ENCODE data around the gene LBH.

The LBH gene

DNA sequence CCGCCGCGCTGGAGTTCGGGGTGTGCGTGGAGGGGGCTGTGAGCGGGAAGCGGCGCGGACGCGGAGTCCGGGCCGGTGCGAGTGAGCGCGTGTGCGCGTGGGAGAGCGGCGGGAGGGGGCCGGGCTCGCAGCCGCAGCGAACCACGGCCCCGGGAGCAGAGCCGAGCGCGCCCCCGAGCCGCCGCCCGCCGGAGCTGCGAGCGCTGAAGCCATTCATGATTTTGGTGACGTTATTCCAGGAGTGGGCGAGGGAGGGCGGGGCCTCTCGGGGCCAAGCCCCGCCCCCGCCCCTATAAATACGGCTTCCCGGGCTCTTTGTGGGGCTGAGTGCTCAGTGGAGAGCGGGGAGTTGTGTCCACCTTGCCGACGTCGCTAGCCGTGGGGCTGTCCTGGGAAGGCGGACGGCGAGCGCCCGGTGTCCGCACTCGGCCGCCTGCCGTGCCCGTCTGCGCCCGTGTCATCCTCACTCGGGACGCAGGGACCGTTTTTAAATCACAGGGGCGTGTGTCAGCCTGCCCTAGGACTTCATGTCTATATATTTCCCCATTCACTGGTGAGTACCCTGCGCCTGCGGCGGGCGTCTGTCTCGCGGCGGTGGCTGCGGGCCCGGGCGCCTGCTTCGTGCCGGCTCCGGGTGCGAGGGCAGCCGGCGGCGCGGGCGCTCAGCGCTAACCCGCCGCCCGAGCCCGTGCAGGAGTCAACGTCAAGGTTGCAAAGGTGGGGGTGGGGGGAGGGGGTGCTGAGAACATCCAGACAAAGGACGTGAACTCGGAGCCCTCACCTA lies at the start of gene LBH:
TSS of gene LBH (plus strand) at position 323 of the 784 bp plus-strand sequence. CDS start at position 528, 205 bp downstream.
- DNase-seq, result peak; percentile 46

DNA sequence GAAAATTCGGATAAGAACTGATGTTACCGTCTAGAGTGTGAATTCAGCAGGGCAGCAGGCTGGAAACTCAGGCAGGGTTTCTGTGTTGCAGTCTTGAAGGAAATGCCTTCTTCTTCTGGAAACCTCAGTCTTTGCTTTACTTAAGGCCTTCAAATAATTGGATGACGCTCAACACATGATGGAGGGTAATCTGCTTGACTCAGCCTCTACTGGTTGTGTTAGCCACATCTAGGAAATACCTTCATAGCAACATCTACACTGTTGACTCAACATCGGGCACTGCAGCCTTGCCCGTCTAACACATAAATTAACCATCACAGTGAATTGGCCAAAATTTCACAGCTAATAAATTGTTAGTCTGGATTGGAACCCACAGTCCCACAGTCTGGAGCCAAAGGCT lies 47.3 kb upstream of the LBH start:
- no peak for DNase-seq

DNA sequence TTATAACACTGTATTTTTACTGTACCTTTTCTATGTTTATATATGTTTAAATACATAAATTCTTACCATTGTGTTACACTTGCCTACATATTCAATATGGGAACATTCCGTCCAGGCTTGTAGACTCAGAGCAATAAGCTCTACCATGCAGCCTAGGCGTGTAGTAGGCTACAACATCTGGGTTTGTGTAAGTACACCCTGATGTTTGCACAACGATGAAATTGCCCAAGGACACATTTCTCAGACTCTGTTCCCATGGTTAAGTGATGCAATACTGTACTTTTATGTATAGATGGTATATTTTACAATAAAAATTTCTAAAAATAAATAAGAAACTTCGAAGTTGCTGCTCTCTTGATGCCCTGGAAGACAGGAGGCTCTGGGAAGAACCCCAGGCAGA lies 46.2 kb upstream of the LBH start:
- DNase-seq, result no peak

DNA sequence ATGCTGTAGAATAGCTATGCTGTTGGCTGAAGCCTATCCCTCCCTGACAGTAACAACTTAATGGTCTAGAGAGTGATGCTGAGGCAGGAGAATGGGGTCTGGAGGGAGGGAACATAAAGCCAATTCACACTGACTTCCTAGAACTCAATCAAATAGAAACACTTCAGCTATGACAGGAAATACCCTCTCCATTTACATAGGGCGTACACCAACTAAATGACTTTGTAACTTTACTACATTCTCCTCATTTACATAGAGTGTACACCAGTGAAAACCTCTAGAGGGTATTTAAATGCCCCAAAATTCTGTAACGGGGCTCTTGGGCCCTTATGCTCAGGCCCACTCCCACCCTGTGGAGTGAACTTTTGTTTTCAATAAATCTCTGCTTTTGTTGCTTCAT lies 43.0 kb upstream of the LBH start:
- DNase-seq, result no peak

DNA sequence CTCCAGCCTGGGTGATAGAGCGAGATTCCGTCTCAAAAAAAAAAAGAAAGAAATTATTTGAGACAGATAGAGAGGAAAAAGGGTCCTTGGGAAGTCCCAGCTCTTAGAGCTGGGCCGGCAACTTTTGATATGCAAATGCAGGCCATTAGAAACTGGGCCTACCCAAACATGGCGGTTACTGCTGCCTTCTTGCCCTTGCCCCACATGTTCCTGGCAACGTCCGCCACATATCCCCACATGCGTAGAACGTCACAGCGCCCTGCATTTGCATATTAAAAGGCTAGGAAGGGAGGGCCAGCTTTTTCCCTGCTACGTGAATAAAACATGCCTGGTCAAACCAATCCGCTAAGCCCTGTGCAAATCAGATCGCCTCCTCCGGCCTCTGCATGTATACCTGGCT lies 40.7 kb upstream of the LBH start:
- DNase-seq, result no peak

DNA sequence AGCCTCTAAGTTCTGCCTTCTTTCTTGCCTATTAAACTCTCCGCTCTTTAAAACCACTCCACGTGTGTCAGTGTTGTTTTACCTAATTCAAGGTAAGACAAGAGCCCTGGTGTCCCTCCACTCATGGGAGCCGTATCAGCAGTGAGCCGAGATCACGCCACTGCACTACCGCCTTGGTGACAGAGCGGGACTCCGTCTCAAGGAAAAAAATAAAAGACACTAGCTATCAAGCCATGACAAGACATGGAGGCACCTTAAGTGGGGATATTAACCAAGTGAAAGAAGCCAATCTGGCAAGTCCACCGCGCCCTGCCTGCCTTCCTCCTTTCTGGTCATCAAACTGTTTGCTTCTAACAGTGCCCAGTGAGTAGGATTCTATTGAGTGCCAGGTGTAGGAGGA lies 40.2 kb upstream of the LBH start:
- DNase-seq, result no peak

DNA sequence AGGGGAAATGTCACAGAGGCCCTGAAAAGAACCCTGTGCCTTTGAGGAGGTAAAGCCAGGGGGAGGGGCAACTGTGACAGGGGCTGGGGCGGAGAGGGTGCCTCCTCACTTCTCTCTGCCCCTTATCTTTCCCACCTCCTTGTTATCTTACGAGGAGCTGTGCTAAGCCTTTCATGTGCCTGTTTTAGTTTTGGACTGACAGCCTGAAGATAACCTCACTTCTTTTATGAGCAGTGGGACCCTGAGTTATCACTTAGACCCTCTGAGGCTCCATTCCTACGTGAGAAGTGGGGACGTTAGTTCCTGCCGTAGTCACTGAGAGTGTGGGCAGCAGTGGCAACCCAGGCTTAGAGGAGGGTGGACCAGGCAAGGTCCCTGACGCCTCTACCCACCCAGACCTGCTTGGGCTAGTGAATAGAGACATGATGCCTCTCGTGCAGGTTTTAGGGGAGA lies 39.5 kb upstream of the LBH start:
- no peak for DNase-seq

DNA sequence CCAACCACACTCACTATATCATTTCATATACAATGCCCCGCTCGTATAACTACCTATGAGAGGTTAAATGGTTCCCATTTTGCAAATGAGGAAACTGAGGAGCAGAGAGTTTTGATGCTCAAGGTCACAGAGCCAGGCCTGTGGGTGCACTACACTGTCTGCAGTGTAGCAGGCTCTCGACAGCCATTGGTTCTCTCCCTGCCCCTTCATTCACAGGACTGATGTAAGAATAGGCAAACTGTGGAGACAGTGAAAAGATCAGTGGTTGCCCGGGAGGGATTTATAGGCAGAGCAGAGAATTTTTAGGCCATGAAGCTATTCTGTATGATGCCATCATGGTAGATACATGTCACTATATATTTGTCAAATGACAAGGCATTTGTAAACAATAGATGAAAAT lies 39.0 kb upstream of the LBH start:
- DNase-seq, result no peak

DNA sequence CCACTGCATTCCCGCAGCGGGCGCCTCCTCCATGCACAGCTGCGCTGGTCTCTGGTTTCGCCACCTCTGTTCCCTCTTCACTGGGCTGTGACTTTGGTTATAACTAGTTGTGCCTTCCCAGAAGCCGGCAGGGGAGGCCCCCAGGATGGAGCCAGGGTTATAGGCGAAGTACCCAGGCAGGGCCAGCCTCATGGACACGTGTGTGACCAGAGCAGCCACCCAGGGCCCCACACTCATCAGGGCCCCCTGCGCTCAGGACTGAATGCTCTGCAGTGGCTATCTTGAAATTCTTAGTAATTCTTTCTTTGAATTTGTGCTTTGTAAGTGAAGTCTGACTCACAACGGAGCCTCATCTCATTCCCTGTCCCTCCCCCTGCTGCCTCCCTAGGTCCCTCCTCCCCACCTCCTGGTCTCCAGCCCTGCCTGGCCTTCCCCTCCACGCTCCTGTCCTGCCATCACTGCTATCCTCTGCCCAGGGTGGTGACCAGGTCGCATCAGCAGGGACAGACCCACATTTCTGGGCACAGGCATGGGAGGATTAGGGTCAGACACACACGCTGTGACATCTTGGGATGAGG lies 38.1 kb upstream of the LBH start:
- DNase-seq, result no peak

DNA sequence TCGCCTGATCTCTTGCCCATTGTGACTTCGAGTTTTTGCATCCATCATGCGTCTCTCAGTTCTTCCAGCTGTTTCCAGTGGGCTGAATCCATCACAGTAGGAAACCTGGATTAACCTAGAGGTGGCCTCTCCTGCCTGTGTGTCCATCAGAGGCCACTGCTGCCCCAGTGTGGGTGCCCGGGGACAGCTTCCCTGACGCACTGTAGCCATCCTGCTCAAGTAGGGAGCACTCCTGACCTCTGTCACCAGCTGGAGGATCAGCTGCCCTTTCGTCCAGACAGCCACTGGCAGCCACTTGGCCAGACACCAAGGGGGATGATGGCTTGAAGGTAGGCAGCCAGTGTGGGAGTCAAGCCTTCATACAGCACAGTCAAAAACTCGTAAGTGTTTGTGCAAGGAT lies 36.9 kb upstream of the LBH start:
- DNase-seq, result no peak

DNA sequence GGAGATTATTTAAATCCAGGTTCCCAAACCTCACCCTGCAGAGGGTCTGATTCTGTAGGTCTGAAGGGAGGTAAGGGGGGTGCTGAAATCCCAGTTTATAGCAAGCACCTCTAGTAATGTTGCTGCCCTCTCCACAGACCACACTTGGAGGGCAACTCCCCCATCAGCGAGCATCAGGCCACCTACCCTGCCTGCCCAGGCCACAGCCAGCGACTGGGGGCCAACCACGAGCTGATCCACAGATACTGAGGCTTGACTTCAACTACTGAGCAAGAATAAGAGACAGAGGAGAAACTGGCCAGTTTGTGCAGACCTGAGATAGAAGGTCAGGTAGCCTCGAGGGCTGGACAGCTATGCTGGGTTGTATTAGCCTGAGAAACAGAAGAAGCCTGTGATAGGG lies 36.3 kb upstream of the LBH start:
- DNase-seq, result no peak

DNA sequence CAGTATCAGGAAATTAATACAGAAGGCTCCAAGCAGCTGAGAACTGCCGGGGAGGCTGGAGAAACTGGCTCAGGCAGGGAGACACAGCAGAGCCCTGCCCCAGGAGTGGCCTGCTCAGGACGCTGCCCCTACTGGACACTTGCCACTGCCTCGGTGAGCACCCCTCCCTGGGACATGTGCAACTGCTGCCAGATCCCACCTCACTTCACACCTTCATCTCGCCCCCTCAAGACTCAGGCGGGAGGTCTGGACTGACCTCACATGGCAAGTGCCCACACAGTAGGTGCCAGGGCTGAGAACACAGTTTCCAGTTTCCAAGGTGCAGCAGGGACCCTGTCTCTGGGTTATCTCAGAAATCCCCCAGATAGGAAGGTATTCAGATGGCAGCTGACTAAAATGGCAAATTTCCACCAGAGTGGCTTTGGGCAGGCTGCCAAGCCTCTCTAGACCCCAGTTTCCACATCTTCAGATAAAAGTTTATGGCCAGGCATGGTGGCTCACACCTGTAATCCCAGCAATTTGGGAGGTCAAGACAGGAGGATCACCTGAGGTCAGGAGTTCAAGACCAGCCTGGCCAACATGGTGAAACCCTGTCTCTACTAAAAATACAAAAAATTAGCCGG lies 33.7 kb upstream of the LBH start:
- DNase-seq, result no peak

DNA sequence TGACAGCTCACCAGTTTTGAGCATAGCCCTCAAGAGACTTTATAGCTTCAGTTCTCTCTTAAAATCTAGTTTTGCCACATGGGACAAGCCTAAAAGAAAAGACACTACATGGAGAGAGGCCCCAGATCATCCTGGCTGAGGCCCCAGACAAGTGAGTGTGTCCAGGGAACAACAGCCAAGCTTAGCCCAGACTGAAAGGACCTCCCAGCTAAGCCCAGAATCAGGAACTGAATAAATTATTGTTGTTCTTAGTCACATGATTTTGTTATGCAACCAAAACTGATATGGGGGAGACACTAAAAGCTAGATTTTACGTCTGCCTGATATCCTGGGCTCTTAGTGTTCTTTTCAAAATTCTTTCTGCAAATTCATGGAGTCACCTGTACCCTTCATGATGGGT lies 29.3 kb upstream of the LBH start:
- DNase-seq, result no peak

DNA sequence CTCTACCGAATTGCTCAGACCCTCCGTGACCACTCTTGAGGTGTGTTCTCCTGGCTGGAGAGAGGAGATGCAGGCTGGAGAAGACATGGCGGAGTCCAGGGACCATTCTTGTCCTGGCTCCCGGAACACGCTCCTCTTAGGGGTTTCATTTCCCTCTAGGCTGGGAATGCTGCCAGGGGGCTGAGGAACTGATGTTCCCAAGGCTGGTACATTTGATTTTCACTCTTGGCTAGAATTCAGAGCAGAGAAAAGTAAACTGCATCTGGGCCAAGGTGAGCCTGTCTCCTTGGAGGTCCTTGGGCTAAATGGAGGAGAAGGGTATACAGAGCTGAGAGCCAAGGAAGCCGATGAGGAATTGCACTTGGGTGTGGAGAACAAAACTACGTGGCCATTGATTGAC lies 28.2 kb upstream of the LBH start:
- DNase-seq, result no peak

DNA sequence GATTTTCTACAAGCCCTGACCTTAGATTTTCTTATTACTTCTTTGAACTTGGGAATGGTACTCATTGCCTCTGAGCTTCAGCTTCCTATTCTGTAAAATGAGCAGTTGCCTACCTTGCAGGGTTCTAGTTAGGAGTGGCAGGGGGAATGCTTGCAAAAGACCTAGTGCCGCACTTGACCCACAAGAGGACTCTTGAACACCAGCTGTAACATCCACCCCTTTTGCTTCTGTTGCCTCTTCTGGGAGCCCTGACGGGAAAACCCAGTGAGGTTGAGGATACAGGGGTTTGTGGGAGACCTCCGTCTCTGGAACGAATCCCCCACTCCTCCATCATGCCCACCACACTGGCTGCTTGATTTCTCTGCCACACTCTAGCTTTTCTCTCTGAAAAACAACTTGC lies 27.1 kb upstream of the LBH start:
- DNase-seq, result no peak

DNA sequence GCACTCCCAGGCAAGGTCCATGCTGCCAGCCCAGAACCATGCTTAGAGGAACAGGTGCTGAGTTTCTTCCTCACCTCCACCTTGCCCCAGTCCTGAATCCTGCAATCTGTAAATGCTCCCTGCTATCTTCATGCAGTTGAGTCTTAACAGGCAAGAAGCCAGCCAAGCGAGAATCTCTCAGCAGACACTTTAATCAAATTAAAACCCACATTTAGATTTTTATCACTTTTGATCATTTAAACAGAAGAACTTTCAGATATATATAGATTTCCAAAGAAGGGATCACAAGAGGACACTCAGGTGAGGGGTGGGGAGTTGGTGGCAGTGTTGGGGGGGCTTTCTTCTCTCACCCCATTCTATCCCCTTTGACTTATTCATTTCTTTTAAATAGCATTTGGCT lies 25.9 kb upstream of the LBH start:
- DNase-seq, result no peak

DNA sequence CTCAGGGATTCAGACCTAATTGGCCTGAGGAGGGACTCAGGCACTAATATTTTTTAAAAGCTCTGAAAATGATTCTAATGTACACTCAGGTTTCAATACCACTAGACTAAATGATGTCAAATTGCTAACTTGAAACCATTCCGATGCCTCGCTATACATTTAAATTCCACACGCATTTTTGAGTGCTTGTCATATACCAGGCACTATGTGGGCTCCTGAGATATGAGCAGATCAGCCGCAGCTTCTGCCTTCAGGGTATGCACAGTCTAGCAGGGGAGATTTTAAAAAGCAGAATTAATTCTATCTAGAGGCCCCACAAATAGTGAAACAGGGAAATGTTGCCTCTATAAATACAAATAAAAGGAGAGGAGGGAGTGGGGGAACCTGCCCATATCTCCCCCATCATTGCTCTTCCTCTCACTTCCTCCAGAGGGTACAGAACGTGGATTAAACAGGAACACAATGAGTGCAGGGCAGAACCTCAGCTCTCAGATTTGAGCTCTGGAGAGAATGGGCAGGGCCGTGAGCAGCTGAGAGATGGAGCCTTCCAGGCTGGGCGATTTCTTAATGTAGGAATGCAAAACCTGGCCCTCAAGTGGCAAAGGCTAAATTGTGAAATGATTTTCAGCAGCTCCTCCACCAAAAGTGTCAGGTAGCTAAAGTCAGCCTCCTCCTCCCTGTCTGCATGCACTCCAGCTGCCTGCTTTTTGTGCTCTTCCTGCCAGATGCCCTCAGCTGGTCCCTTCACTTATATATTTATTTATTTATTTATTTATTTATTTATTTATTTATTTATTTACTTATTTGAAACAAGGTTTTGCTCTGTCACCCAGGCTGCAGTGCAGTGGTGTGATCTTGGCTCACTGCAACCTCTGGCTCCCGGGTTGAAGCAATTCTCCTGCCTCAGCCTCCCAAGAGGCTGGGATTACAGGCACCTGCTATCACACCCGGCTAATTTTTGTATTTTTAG lies 24.6 kb upstream of the LBH start:
- DNase-seq, result no peak

DNA sequence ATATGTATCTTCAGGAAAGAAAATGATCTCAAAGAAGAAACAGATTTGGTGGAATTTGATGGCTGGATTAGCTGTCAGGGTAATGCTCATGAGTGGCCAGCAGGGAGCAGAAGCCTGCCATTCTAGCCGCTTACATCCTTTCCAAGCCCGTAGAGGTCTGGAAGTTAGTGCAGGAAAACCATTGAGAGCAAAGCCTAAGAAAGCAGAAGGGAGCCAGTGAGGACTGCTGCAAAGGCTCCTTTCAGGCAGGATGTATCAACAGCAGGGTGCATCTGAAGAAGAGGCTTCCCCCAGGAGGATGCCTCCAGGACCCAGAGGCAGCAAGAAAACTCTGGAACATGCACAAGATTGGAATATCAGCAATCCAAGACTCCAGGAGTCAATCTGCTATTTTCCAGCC lies 22.9 kb upstream of the LBH start:
- DNase-seq, result peak; percentile 38

DNA sequence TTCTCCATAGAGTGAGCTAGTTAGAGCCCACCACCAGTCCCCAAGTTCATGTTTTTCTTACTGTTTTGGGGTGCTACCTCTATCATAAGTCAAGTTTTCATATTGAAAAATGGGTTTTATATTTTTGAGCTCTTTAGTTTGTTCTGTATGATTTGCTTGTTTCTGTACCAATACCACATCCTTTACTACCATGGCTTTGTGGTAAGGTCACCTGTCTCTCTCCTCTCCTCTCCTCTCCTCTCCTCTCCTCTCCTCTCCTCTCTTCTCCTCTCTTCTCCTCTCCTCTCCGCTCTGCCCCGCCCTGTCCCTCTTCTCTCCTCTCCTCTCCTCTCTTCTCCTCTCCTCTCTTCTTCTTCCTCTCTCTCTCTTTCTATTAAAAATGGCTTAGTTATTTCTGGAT lies 22.1 kb upstream of the LBH start:
- no peak for DNase-seq

DNA sequence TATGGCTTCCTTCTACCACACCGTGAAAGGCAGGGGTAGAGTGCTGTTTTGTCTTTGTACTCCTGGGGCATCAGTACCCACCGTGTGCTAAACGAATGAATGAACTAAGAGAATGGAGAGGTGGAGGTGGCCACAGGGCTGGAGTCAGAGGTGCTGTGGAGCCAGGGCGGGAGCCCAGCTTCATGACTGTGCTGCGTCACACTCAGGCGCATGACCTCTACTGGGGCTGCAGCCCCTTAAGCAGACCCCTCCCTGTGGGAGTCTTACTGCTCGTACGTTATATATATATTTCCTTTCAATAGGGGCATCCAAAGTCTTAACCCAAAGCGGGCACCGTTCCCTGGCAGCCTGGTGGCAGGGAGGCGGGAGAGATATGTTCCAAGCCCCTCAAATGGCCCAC lies 18.0 kb upstream of the LBH start:
- DNase-seq, result no peak

DNA sequence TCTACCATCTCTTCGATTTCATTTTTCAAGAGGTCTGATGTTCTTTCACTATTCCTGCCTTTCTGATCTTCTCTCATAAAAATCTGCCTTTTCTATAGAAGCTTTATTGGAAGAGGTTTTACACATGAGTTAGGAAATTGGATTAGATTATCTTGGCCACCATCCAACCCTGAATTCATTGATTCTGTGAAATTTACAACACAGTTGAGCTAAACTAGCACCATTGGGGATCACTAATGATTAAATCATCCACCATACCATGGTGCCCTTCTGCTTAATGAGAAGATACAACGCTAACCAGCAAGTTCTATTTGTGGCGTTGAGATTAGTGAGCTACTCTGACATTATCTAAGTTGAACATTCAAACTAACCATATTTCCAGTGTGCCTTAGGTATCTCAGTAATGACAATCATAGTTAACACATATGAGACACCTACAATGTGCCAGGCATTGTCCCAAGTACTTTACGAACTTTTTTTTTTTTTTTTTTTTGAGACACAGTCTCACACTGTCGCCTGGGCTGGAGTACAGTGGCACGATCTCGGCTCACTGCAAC lies 17.3 kb upstream of the LBH start:
- DNase-seq, result no peak

DNA sequence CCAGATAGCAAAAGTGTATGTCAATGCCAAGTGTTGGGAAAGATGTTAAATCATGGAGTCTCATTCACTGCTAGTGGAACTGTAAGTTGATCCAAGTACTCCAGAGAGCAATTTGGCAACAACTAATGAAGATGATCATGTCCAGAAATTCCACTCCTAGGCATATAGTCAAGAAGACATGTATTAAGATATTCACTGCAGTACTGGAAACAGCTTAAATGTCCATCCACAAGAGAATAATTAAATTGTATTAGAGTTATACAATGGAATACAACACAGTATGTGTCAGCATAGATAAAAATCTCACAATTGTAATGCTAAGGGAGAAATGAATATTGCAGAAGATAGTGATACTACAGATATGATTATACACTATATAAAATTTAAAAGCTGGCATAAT lies 15.2 kb upstream of the LBH start:
- DNase-seq, result no peak

All from NCI-H774 (cell line).